Activated CD4-positive, alpha-beta T cell treated with anti-CD3 and anti-CD28 coated beads, Interleukin-2, amount 50 U/mL, for 4 hours (primary cell): Measurements from ENCODE around the gene SLC12A4.

Experiments
- DNase-seq, 2 experiments: peaks; one replicate each; pipeline ENCODE4 v3.0.0-alpha.2; 2020

SLC12A4 gene

DNA sequence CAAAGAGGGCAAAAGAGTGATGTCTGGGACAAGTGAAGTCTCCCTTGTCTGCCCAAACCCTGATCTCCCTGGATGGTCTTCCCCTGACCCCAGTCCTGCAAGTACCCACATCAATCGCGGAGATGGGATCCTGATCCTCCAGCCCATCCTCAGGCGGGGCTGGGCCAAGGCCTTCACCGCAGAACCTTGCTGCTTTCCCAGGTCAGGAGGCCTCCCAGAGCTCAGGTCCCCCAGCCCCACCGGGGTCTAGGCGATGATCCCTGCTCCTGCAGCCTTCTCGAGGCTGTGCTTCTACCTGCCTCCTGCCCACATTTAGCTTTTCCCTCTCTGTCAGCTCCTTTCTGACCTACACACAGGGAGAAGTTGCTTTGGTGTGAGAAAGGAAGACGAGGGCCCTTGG lies 6.3 kb downstream of the SLC12A4 start:
- no peak for DNase-seq

DNA sequence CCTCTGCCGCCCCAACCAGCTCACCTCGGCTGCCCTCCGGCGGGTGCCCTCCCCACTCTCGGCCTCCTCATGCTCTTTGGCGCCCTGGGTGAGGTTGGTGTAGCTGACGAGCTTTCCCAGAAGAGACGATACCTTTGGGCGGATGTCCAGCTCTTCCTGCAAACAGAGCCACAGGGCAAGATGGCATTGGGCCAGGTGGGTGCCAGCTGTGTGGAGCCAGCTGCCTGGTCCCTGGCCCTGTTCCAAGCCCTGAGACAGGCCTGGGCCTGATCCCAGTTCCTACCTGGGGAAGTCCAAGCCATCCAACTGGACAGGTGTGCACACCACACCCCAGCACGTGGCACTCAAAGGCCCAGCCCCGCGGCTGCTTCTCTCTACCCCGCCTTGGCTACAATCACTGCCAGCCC lies 6.9 kb downstream of the SLC12A4 start:
- no peak for DNase-seq

DNA sequence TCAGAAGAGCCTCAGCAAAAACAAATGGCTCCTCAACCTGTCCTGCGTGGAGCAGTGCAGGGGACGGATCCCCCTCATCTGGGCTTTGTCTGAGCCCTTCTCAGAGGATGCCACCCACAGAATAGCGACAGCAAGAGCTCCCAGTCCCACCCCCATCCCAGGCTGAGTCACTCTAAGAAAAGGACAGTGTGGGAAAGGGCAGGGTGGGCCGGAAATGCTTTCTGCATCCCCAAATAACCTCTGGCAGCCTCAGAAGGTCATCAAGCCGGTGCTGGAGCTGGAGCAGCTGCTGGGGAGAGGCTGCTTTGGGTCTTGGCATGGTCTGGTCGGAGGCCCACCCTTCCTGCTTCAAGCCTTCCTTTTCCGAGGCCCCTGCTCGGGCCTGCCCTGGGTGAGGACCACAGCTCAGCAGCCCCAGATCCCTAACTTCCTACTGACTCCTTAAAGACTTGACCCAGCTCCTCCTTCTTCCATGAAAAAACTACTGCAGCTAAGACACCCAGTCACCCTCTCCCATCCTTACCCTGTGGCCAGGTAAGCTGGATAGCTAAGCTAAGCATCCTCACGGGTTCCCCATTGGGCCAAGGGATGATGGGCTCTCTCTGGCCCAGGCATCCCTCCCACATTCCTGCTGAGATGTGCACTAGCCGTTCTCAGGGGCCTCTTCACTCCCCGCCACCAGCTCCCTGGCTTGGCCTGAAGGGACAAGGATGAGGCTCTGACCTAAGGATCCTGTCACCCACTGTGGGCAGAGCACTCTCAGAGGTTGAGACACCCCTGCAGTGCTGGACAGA lies 8.7 kb downstream of the SLC12A4 start:
- DNase-seq: no peak

DNA sequence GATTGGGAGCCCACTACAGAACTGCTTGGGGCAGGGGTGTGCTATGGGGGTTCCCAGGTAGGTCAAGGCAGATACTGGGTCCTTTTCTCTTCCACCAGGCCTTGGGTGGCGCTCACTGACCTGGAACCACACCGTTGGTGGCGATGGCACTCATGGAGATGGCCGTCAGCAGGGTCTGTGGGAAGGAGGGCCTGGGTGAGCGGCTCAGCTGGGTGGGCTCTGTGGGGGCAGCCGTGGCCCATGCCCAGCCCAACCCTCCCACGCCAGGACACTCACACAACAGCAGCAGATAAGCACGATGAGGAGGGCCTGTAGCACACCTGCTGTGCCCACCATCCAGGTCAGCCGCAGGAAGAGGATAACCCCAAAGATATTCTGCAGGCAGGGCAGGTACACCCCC lies 10.8 kb downstream of the SLC12A4 start:
- no peak for DNase-seq

DNA sequence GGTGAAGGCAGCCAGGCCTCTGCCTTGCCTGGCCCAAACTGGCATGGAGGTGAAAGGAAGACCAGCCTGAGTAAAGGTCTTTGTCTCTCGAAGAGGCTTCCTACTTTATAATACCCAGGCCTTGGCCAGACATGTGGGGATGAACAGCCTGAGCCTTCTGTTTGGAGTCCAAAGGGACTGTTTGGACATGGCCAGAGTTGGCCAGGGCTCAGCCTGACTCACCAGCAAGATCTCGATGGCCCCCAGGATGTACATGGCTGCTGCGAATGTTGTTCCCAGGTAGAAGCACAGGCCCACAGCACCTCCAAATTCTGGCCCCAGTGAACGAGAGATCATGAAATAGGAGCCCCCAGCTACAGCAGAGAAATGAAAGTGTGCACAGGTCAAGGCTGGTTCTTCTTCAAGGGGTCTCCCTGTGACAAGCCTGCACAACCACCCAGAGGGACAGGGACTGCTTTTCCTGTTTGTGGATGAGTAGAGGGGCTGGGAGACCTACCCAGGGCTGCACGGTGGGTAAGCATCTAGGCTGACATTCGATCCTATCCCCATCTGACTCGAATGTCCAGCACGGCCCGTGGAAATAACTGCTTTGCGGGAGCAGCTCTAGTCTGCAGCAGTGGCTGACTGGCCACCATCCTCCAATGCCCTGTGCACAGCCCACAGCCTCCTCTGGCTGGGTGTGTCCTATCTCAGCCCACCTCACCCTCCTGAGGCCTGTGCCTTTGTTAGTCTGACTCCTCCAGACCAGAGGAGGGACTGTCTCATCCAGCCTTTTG lies 13.8 kb downstream of the SLC12A4 start:
- DNase-seq: no peak

DNA sequence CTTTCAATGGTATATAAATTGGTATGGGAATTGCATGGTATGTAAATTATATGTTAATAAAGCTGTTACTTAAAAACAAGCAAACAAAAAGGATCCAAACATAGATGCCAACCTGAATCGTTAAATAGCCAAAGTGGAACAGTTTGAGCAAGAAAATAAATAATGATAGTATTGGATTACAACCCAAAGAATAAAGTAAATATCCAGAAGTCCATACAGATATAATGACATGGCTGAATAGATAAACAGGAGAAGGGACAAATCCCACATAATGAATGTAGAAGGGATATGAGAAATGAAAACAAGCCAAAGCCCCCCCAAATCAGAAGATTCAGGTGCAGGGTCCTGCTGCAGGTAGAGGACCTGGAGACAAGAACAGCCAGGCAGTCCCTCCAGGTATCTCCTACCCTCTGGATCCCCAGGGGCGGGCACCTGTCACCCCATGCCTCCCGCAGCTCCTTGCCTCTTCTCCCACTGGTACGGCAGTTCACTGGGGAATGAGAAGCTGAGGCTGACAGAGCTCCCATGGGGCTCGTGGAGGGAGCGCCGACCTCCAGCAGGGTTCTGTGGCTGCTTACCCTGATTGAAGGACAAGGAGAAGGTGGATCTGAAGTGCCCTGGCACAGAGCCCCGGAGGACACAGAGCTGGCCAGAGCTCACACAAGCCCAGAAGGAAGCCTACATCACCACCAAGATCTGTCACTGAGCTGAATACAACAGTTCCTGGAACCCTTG lies 14.6 kb downstream of the SLC12A4 start:
- DNase-seq: no peak

DNA sequence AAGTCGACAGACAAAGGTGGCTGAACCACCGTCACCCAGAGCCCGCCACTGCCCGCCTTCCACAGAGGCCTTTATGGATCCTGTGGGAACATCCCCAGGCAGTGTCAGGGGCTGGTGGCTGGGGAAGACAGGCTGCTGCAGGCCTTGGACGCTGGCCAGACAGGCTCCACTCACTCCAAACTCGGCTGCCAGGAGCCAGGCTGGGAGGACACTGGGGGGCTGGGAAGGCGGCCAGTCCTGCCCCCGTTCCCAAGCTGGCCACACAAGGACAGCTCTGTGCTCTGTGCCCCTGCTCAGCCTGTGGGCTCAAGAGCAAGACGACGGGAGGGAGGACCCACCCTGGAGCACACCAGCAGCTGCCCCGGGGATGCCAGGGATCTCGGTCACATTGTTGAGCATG lies 17.0 kb downstream of the SLC12A4 start:
- DNase-seq: no peak

DNA sequence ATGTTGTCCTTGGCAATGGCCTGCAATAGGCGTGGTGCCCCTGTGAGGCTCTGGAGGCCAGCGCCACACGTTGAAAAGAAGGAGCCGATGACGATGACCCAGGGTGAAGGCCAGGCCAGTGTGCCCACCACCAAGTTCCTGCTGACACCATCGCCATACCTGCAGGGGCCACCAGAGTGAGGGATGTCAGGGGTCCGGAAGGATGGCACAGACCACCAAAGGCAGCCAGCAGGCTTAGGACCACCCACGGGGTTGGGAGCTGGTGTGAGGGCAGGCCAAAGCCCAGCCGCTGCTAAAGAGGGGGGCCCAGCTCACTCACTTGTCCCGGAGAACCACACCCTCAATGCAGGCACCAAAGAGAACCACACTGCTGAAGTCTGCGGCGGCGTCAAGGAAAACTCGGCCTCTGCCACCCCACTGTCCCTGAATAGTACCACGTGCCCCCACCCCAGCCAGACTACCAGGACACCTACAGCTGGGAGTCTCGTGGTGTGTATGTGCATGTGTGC lies 18.0 kb downstream of the SLC12A4 start:
- DNase-seq: no peak

GRCh38 chr16:67949645-67950044 lies 18.8 kb downstream of the SLC12A4 start:
- DNase-seq: no peak

DNA sequence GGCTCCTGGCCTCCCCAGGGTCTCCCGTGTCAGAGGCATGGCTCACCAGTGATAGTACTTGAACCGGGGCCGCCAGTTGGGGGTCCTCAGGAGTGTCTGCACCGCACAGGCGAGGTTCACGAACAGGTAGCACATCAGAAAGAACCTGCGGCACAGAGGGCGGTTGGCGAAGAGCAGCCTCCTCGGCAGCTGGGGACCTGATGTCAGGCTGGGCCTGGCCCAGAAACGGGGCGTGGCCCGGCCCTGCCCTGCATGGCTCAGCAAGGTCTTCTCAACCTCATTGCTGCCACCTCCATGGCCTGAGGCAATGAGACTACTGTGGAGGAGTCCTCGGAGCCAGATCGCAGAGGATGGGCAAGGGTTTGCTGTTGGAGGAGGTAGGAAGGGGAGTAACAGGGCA lies 20.4 kb downstream of the SLC12A4 start:
- no peak for DNase-seq

DNA sequence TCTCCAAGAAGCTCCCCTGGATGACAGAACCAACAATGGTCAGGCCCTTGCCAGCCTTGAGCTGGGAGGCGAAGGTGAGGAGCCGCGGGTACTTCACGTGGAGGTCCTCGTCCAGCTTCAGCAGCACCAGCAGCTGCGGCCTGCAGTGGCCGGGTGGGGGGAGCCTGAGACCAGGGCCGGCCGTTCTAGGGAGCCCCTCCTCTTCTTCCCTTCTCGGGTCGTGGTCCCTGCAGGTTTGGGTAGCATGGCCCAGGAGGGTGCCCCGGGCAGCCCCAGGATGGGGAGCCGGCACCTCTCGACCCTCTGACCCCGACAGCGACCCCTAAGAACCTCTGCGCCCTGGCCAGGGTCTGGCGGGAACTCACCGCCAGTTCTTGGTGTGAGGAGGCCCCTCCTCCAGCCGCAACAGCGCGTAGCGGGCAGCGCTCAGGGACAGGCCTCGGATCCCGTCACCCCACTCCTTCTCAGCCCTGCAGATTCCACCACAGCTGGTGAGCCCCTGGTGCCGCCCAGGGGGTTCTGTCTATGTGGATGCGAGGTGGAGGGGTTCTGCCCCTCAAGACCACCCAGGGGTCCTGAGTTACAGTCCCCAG lies 21.4 kb downstream of the SLC12A4 start:
- no peak for DNase-seq

- no peak for DNase-seq
Measured at GRCh38 chr16:67946128-67946569, 22.3 kb downstream of the SLC12A4 start.

DNA sequence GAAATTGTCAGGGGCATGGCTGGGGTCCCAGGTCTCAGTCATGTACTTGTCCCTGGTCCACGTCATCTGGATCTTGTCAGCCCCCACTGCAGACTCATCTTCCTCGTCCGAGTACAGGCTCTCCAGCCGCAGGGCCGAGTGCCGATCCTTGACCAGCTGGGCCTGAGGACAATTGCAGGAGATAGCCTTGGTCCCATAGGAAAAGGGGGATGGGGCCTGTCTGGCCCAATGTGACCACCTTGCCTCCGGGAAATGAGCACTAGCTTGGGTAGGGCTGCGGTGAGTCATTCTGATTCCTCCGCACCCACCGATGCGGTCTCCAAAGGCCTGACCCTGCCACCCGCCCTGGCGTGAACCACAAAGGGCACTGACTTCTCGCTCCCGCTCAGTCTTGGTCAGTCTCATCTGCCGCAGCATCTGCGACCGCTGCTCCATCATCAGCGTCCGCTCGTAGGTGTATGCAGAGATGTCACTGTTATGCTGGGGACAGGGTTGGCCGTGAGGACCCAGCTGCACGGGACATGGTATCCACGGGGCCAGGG lies 23.0 kb downstream of the SLC12A4 start:
- no peak for DNase-seq

DNA sequence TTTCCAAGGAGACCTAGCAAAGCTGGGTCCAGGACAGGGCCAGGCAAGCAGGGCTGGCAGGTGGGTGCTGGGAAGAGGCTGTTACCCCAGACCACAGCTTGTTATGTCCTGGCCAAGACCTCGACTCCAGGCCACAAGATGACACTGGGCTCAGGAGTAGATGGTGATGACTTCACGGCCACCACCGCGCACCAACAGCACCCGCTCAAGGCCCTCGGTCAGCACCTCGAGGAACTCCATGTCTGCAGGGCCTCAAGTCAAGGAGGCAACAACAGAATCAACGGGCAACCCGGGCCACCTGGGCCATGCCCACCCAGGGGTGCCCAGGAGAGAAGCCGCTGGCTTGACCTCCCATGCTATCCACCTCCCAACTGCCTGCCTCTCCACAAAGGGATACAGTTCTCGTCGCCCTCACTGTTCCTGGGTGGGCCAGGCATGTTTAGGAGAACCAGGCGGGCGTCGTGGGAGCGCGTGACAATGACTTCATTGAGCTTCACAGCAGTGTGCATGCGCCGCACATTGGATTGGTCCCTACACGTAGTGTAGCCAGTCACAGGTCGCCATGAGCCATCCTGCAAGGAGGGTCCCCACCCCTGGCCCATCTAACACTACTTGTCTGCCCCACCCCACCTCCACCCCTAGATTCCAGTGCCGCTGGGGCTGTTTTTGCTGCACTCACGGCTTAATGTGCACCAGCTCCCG lies 23.6 kb downstream of the SLC12A4 start:
- DNase-seq: no peak

GRCh38 chr16:67943619-67944504 lies 24.6 kb downstream of the SLC12A4 start, which contains the start of gene LCAT:
TSS of gene LCAT (minus strand) at chr16:67944120. CDS start at chr16:67944101, 19 bp downstream.
- no peak for DNase-seq

DNA sequence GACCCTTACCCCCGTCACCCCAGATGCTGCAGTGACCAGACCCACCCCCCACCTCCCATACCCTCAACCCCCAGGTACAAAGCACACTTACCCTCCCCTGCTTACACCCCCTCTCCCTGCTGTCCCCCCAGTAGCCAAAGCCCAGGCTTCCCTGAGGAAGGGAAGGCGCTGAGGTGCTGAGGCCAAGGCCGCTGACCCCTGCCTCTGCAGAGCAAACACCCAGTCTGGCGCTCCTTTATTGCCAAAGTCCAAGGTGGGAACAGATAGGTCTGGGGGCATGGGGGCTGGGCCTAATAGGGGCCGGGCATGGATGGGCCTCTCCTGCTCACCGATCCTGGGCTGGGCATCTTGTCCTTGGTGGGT lies 25.2 kb downstream of the SLC12A4 start:
- no peak for DNase-seq

- no peak for DNase-seq
Measured at GRCh38 chr16:67942510-67943255, 25.8 kb downstream of the SLC12A4 start.

DNA sequence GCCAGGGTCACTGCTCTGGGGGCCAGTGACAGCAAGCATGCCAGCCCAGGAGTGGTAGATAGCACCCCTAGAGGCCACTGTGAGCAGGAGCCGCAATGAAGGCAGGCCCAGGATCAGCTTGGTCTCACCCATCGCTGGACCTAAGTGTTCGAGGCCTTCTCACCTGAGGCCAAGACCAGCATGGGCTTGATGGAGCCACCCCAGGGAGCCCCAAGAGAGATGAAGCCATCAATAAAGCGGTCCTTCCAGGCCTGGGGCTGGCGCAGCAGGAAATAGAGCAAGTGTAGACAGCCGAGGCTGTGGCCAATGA lies 26.3 kb downstream of the SLC12A4 start:
- DNase-seq: no peak

GRCh38 chr16:67941469-67942199 lies 26.8 kb downstream of the SLC12A4 start:
- no peak for DNase-seq
